Esophagus muscularis mucosa (tissue), 3 donors: ENCODE measurements around the gene ACAD11.

ENCODE experiments used
- CTCF ChIP-seq, 3 experiments: fragments of 200-600 bp in 2 of 3; fragments of 450-650 bp in 1 of 3; sonication (generic) in 2 of 3; IDR thresholded peaks; one replicate each; pipeline ENCODE4 v1.5.1; 2017 to 2019; ENCODE audit warnings: antibody characterized with exemption in 3 of 3, mild to moderate bottlenecking in 2 of 3, moderate library complexity in 1 of 3
- POLR2A ChIP-seq: fragments of 450-650 bp; IDR thresholded peaks from one replicate; pipeline ENCODE4 v1.6.1; 2017; ENCODE audit warnings: antibody characterized with exemption, moderate library complexity, mild to moderate bottlenecking, low read depth

DNA sequence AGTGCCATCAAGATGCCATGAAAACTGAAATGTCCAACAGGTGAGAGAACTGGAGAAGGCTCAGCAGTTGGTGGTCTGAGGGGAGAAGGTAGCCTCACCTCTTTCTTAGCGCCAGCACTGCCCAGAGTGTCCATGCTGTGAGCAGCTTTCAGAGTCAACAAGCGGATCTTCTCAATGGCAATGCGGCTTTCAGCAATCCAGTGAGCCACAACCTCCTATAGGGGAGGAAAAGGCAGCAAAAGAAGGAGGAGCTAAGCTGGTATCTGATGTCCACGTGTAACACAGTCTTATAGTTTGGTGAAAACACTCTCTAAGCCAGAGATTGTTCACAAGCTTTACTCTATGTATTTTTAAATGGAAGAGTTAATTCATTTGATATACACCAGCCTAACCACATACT lies 98.6 kb downstream of the ACAD11 start:
- TF ChIP-seq CTCF (IDR thresholded peaks at IDR 0.05) (no peak), POLR2A (no peak)
